Mesendoderm (in vitro differentiated cells): ENCODE data around the gene SEPTIN11. TPM values are rescaled to one million over a fixed set of nuclear protein-coding genes. Genes with fewer than 3 reads are reported as not detected.

Experiments
- DNase-seq: peaks from one replicate; pipeline ENCODE4 v3.0.0; 2013
- H2AK5ac ChIP-seq: 2 replicates; pipeline ENCODE4 v1.6.1; 2013; ENCODE audit warnings: low read length, inconsistent platforms
- H2BK120ac ChIP-seq: 2 replicates; pipeline ENCODE4 v1.6.1; 2013; ENCODE audit warnings: low read depth, mild to moderate bottlenecking, low read length, moderate library complexity, mixed read lengths
- H2BK15ac ChIP-seq: replicated peaks from 2 replicates; pipeline ENCODE4 v1.6.1; 2013; ENCODE audit warnings: low read depth, mild to moderate bottlenecking, moderate library complexity
- H2BK5ac ChIP-seq: 2 replicates; pipeline ENCODE4 v1.6.1; 2013; ENCODE audit warnings: low read length, inconsistent platforms
- H3K18ac ChIP-seq: 2 replicates; pipeline ENCODE4 v1.6.1; 2013; ENCODE audit warnings: mild to moderate bottlenecking, low read length, mixed read lengths
- H3K23ac ChIP-seq: one replicate; pipeline ENCODE4 v1.6.1; 2013; ENCODE audit warnings: low read length
- H3K27ac ChIP-seq: 2 replicates; pipeline ENCODE4 v1.5.1; 2013; ENCODE audit warnings: low read depth, mild to moderate bottlenecking, inconsistent platforms, low read length, moderate library complexity
- H3K27me3 ChIP-seq: 2 replicates; pipeline ENCODE4 v1.6.1; 2013; ENCODE audit warnings: low read length, control low read depth, mild to moderate bottlenecking, inconsistent platforms; ENCODE audit not compliant: insufficient read depth, poor library complexity
- H3K36me3 ChIP-seq: 2 replicates; pipeline ENCODE4 v1.6.1; 2013; ENCODE audit warnings: low read length, inconsistent platforms; ENCODE audit not compliant: control insufficient read depth, insufficient read depth
- H3K4ac ChIP-seq: one replicate; pipeline ENCODE4 v1.6.1; 2013; ENCODE audit warnings: low read depth, mild to moderate bottlenecking, low read length, moderate library complexity
- H3K4me1 ChIP-seq: 2 replicates; pipeline ENCODE4 v1.6.1; 2013; ENCODE audit warnings: low read depth, low read length, inconsistent platforms; ENCODE audit not compliant: control insufficient read depth
- H3K4me2 ChIP-seq: 2 replicates; pipeline ENCODE4 v1.6.1; 2013; ENCODE audit warnings: low read length
- H3K4me3 ChIP-seq: 2 replicates; pipeline ENCODE4 v1.5.1; 2013; ENCODE audit warnings: mild to moderate bottlenecking, low read length
- H3K56ac ChIP-seq: one replicate; pipeline ENCODE4 v1.6.1; 2013; ENCODE audit warnings: low read length
- H3K79me1 ChIP-seq: 2 replicates; pipeline ENCODE4 v1.6.1; 2013; ENCODE audit warnings: low read length, inconsistent platforms
- H3K79me2 ChIP-seq: 2 replicates; pipeline ENCODE4 v1.6.1; 2013; ENCODE audit warnings: mild to moderate bottlenecking, low read length; ENCODE audit not compliant: control insufficient read depth, insufficient read depth
- H3K9ac ChIP-seq: 2 replicates; pipeline ENCODE4 v1.6.1; 2013; ENCODE audit warnings: low read length, inconsistent platforms
- H4K5ac ChIP-seq: one replicate; pipeline ENCODE4 v1.6.1; 2013; ENCODE audit warnings: low read length
- H4K8ac ChIP-seq: one replicate; pipeline ENCODE4 v1.6.1; 2013; ENCODE audit warnings: low read depth, mild to moderate bottlenecking, control low read depth, low read length, moderate library complexity
- WGBS: extraction: QIAGEN DNeasy Blood & Tissue Kit; methylation state at CpG from one replicate; pipeline ENCODE4 v1.1.7; 2013; ENCODE audit warnings: low lambda C conversion rate, missing lambda C conversion rate; ENCODE audit not compliant: insufficient coverage; ENCODE audit errors: extremely low coverage; 5-methylcytosine and 5-hydroxymethylcytosine counted together
- polyA plus RNA-seq, 2 experiments: library from polyadenylated mRNA; stranded (reverse); fragments of 200-250 nt; gene quantifications; one replicate each; pipeline ENCODE4 v1.2.3, GENCODE V29; 2013

The SEPTIN11 gene
- polyA plus RNA-seq (2013, experiment 1 of 2), result 142 TPM
- 163 TPM for polyA plus RNA-seq (2013, experiment 2 of 2)

- Histone ChIP-seq H3K4me3 (peak within 1 kb of the TSS; percentile 88), H3K36me3 (no peaks in the 10 kb centered on the region), H4K5ac (no peak within 1 kb of the TSS), H3K79me2 (peaks cover 56% of the 10 kb centered on the region), H4K8ac (no peak within 1 kb of the TSS), H3K23ac (peak within 1 kb of the TSS; percentile 92), H3K27ac (peak within 1 kb of the TSS; percentile 99), H3K4me1 (peaks cover 11% of the 10 kb centered on the region), H2BK5ac (peak within 1 kb of the TSS; percentile 90), H3K4me2 (peak within 1 kb of the TSS; percentile 88), H3K9ac (peak within 1 kb of the TSS; percentile 95), H2BK15ac (no peak within 1 kb of the TSS), H3K79me1 (peaks cover 17% of the 10 kb centered on the region), H2BK120ac (peak within 1 kb of the TSS; percentile 16), H3K56ac (peak within 1 kb of the TSS; percentile 97), H3K4ac (peak within 1 kb of the TSS; percentile 74), H2AK5ac (no peak within 1 kb of the TSS), H3K27me3 (no peaks in the 10 kb centered on the region), H3K18ac (peak within 1 kb of the TSS; percentile 98)
- DNase-seq, result peak; percentile 98
- no CpG with 5 or more reads among the region's 87 CpGs for WGBS
These were observed at the start of gene SEPTIN11 for GRCh38 chr4:76949276-76950051. Gene SEPTIN11 (plus strand): TSS chr4:76949752. CDS start chr4:76949904, 152 bp downstream.

GRCh38 chr4:76902233-76902890 is 47.2 kb upstream of the SEPTIN11 start:
- no peak overlapping the region for H3K4me2 ChIP-seq
- H3K27ac ChIP-seq, result no peak overlapping the region
- no peak overlapping the region for H2BK120ac ChIP-seq
- no peaks in the 10 kb centered on the region for H3K79me1 ChIP-seq
- no peaks in the 10 kb centered on the region for H3K36me3 ChIP-seq
- H3K18ac ChIP-seq, result no peak overlapping the region
- no peak overlapping the region for H4K5ac ChIP-seq
- no peaks in the 10 kb centered on the region for H3K79me2 ChIP-seq
- peaks cover 3% of the 10 kb centered on the region for H3K27me3 ChIP-seq
- DNase-seq, result no peak
- no peak overlapping the region for H3K56ac ChIP-seq
- no peak overlapping the region for H3K23ac ChIP-seq
- H3K9ac ChIP-seq, result no peak overlapping the region
- H2BK15ac ChIP-seq, result no peak overlapping the region
- H4K8ac ChIP-seq, result no peak overlapping the region
- no peaks in the 10 kb centered on the region for H3K4me1 ChIP-seq
- no peak overlapping the region for H3K4me3 ChIP-seq
- H2AK5ac ChIP-seq, result no peak overlapping the region
- H2BK5ac ChIP-seq, result no peak overlapping the region
- H3K4ac ChIP-seq, result no peak overlapping the region
- whole genome bisulfite sequencing, result no CpG with 5 or more reads among the region's 3 CpGs

GRCh38 chr4:76904646-76905190 is 44.8 kb upstream of the SEPTIN11 start:
- Histone ChIP-seq H3K56ac (no peak overlapping the region), H3K4me2 (no peak overlapping the region), H3K27me3 (no peaks in the 10 kb centered on the region), H3K4me3 (no peak overlapping the region), H3K79me2 (no peaks in the 10 kb centered on the region), H3K23ac (no peak overlapping the region), H3K9ac (no peak overlapping the region), H2BK5ac (no peak overlapping the region), H3K18ac (no peak overlapping the region), H4K8ac (no peak overlapping the region), H4K5ac (no peak overlapping the region), H2BK15ac (no peak overlapping the region), H3K4ac (no peak overlapping the region), H3K79me1 (no peaks in the 10 kb centered on the region), H3K36me3 (no peaks in the 10 kb centered on the region), H3K4me1 (no peaks in the 10 kb centered on the region), H2AK5ac (no peak overlapping the region), H3K27ac (no peak overlapping the region), H2BK120ac (no peak overlapping the region)
- no CpG with 5 or more reads among the region's 4 CpGs for WGBS
- peak; percentile 34 for DNase-seq

- DNase-seq, result no peak
- Histone ChIP-seq H3K4me1 (no peaks in the 10 kb centered on the region), H2BK5ac (no peak overlapping the region), H3K23ac (no peak overlapping the region), H3K4ac (no peak overlapping the region), H2AK5ac (no peak overlapping the region), H3K36me3 (no peaks in the 10 kb centered on the region), H2BK15ac (no peak overlapping the region), H3K27ac (no peak overlapping the region), H3K4me3 (no peak overlapping the region), H3K56ac (no peak overlapping the region), H3K9ac (no peak overlapping the region), H3K4me2 (no peak overlapping the region), H3K79me2 (no peaks in the 10 kb centered on the region), H3K79me1 (no peaks in the 10 kb centered on the region), H2BK120ac (no peak overlapping the region), H3K27me3 (no peaks in the 10 kb centered on the region), H4K5ac (no peak overlapping the region), H3K18ac (no peak overlapping the region), H4K8ac (no peak overlapping the region)
- no CpG with 5 or more reads among the region's 1 CpG for whole genome bisulfite sequencing
These were observed 44.0 kb upstream of the SEPTIN11 start for GRCh38 chr4:76905521-76905920.

- Histone ChIP-seq H2BK120ac (no peak overlapping the region), H3K79me1 (no peaks in the 10 kb centered on the region), H3K27ac (no peak overlapping the region), H3K4me3 (no peak overlapping the region), H3K4me2 (no peak overlapping the region), H2AK5ac (no peak overlapping the region), H3K36me3 (no peaks in the 10 kb centered on the region), H3K56ac (no peak overlapping the region), H4K8ac (no peak overlapping the region), H3K4ac (no peak overlapping the region), H3K79me2 (no peaks in the 10 kb centered on the region), H2BK15ac (no peak overlapping the region), H3K23ac (no peak overlapping the region), H3K18ac (no peak overlapping the region), H3K4me1 (no peaks in the 10 kb centered on the region), H4K5ac (no peak overlapping the region), H2BK5ac (no peak overlapping the region), H3K27me3 (no peaks in the 10 kb centered on the region), H3K9ac (no peak overlapping the region)
- no peak for DNase-seq
- no CpG with 5 or more reads among the region's 1 CpG for WGBS
These were observed 39.8 kb upstream of the SEPTIN11 start for GRCh38 chr4:76909711-76910110.
